Measurements from ENCODE around the gene SETD7.

DNA sequence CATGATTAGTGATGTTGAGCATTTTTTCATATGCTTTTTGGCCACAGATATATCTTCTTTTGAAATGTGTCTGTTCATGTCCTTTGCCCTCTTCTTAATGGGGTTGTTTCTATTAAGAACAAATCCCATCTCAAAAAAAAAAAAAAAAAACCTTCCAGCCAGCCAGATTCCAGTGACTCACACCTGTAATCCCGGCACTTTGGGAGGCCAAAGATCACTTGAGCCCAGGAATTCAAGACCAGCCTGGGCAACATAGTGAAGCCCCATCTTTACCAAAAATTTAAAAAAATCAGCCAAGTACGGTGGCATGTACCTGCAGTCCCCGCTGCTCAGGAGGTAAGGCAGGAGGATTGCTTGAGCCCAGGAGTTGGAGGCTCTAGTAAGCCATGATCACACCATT, 97.0 kb downstream of the SETD7 start:
- no peak for TF ChIP-seq GATA2 (IDR thresholded peaks at IDR 0.05; ENCODE audit: low read depth, low read length)
- TF ChIP-seq GATA3 (IDR thresholded peaks at IDR 0.05; ENCODE audit: low read depth, low read length): no peak
